GM21786 (cell line): ENCODE data around the gene AQP12B.
"Not testable (repeated sequence)": the region's sequence is repeated elsewhere in the genome, so short reads cannot be mapped to it uniquely, and the experiment has no call there.

Experiments
- ATAC-seq: cut with Tn5 transposase; IDR thresholded peaks from one replicate; pipeline ENCODE4 v1.9.1; 2021; ENCODE audit not compliant: unreplicated experiment

The AQP12B gene

DNA sequence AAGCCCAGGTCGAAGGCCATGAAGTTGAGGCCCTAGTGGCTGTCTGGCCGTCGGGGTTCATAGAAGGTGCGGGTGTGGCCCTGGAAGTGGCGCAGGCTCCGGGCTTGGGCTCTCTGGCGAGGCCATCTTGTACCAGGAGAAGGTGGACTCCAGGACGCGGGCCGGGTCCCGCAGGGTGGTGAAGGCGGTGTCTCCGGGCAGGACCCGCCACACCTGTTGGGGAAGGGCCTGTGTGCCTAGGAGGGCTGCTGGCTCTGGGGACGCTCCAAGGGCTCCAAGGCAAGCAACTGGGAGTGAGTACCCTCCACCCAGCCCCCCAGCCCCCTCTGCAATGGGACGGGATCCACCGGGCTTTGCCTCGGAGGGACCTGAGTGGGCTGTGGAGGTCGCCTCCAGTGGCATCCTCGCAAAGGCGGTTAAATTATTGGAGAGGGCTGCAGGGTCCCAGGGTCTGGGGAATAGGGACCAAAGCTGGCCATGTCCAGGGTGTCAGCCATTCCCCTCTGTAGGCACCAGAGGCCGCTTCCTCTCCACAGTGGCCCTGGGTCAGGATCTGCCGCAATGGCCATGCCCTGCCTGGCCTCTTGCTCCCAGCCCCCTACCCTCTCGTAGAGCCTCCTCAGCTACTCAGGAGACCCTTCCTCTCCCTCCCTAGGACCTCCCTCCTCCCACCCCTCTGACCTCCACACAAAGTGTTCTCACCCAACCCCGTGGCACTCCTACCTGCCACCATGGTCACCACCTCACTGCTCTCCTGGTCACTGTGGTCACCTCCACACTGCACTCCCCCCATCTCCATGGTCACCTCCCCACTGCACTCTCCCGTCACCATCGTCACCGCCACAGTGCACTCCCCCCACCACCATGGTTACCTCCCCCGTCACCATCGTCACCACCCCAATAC lies 19.3 kb upstream of the AQP12B start:
- ATAC-seq = no peak

DNA sequence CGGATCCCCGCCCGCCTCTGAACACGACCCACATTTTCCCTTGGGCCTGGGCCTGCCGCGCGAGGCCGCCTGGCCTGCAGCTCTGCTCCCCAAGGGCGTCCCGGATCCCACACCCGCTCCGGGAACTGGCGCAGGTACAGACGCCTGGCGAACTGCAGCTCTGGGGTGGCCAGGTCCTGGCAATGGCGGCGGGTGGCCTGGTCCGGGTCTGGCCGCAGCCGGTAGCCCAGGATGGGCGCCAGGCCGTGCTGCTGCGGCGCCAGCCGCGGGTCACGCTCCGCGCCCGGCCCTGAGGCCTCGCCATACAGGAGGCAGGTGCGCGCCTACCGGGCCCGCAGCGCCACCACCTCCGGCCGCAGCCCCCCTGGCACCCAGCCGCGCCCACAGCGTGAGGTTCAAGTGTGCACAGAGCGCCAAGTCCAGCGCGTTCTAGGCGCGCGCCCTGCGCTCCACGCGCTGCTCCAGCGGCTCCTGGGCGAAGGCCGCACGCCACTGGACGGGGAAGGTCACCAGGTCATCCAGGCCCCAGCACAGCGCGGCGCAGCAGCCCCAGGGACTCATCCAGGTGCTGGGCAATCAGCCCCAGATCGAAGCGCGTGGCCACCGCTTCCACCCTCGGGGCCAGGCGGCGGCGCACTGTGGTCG lies 18.5 kb upstream of the AQP12B start:
- ATAC-seq = no peak

DNA sequence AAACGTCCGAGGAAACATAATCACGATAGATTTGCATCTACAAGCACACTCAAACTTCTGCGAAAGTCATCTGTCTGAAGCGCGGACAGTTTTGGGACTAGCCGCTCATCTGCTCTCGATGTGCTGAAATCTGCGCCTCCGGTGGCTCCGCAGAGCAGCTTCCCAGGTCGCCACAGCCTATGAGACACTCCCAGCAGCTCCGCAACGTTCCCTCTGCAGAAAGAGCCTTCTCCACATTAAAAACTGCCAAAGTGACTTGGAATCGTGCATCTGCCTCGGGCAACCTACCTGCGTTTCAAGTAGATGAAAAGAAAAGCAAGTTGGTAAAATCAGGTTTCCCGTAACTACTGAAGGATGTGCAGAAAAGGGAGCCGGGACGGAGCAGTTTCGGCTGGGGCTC lies 17.9 kb upstream of the AQP12B start:
- ATAC-seq = not testable (repeated sequence)

DNA sequence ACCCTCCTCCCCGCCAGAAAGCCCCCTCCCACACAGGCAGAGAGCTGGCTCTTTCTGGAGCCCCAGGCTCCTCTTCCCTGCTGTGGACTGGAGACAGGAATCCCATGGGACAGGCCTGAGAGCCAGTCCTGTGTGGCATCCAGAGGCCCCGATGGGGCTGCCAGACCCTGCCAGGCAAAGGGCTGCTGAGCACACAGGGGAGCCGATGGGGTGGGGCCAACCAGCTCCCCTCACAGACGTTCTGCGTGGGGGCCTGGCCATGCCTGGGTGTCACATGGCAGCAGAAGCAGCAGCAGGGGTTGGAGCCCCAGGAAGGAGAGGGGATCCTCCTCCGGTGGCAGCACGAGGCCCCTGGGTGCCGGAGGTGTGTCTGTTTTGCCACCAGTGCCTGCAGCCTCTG lies 17.1 kb upstream of the AQP12B start:
- not testable (repeated sequence) for ATAC-seq

DNA sequence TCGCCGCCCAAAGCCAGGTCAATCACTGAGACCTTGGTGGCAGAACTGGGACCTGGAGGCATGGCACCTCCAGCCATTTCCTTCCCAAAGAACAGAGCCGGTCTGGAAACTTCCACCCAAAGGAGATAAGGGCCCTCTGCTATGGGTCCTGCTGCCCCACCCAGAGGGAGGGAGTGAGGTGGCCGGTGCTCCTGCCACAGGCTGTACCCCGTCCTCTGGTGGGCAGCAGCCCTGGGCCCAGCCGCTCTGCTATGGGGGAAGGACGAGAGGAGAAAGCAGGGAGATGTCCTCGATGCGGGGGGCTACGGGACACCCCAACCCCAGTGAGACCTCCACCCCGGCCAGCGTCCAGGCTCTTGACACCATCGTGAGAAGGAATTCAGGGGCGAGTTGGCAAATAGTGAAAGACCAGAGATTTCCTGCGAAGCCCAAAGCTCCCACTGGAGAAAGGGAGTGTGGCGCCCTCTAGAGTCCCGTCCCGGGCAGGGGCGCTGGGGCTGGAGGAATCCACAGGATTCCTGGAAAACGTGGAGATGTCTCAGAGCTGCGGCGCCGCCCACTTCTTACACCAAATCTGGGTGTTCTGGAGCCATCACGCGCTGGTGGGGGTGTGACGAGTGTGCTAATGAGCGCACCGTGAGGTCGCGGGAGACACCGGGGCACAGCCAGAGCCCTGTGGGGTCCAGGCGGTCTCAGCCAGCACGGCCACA lies 16.3 kb upstream of the AQP12B start:
- ATAC-seq = not testable (repeated sequence)

DNA sequence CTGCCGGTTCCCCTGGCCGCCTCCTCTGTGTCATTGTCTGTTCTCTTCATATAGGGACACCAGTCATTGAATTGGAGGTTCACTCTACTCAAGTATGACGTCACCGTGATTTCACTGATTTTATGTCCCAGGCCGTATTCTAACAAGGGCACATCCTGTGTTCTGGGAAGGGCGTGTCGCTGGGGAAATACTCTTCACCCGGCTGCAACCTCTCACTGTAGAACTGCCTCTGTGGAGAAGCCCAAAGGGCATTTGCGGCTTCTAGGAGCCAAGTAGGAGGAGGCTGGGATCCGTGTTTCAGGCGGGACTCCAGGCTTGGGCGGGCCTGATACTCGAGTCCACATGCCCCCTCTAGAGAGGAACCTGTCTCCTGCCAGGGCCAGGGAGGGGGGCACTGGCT lies 13.8 kb upstream of the AQP12B start:
- not testable (repeated sequence) for ATAC-seq

DNA sequence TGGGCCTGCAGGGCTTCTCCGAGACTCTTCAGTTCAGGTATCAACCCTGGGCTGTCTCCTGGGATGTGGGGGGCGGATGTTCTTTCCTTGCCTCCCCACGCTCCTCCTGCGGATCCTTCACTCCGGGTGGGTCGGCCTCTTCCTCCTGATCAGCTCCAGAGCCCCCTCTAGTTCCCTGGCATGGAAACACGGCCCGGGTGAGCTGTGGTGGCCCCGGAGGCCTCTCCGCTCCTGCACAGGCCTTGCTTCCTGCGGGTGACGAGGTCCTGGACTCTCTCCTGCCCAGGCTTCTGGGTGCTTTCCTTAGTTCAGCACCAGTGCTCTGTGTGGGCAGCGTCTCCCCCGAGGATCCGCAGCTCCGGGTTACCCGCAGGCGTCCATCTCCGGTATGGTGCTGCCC lies 12.9 kb upstream of the AQP12B start:
- ATAC-seq = not testable (repeated sequence)

DNA sequence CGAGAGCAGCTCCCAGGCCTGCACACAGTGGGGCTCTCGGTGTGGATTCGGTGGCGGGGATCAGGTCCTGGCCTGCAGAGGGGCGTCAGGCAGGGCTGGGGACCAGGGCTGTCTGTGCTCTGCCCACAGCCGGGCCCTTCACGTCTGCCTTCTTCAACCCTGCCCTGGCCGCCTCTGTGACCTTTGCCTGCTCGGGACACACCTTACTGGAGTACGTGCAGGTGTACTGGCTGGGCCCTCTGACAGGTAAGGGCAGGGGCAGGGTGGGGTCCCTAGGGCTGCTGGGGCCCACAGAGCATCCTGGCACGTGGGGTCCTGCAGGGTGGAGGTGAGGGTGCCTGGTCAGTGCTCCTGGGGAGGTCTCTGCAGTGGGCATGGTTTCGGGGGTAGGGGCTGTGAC lies 11.6 kb upstream of the AQP12B start:
- not testable (repeated sequence) for ATAC-seq

DNA sequence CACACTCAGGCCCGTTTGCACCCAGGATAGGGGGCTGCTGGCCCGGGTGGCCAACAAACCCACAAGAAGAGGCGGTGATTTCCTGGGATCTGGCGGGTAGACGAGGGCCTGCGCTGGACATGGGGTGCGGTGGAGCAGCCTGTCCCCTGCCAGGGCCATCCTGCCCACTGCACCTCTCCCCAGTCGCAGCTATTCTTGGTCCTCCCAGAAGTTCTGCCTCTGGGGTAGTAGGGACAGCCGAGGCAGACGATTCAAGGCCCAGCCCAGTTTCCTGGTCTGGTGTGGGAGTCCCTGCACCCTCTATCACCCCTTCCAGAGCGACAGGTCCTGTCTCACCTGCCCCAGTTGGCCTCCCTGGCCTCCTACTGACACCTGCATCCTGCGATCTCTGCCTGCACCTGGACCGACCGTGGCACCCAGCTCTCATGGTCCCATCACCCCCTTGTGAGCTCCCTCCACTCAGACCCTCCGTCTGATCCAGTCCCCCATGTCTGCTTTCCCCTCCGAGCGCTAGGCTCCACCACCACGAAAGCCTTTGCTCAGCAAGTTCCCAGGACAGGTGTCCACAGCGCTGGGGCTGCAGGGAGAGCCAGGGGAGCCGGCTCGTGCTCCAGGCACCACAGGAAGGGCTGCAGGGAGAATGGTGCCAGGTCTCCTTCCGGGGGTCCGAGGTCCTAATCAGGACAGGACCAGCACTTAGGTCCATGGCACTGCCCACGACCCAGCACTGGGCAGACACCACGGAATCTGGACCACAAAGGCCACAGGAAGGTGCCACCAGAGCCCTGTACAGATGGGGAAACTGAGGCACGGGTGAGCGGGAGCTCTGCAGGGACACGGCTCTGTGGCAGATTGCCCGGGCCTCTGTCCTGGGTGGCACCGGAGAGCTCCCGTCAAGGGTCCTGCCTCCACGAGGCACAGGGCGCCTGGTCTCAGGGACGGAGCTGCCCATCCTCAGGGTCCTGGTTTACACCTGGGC lies 10.2 kb upstream of the AQP12B start:
- ATAC-seq = not testable (repeated sequence)

DNA sequence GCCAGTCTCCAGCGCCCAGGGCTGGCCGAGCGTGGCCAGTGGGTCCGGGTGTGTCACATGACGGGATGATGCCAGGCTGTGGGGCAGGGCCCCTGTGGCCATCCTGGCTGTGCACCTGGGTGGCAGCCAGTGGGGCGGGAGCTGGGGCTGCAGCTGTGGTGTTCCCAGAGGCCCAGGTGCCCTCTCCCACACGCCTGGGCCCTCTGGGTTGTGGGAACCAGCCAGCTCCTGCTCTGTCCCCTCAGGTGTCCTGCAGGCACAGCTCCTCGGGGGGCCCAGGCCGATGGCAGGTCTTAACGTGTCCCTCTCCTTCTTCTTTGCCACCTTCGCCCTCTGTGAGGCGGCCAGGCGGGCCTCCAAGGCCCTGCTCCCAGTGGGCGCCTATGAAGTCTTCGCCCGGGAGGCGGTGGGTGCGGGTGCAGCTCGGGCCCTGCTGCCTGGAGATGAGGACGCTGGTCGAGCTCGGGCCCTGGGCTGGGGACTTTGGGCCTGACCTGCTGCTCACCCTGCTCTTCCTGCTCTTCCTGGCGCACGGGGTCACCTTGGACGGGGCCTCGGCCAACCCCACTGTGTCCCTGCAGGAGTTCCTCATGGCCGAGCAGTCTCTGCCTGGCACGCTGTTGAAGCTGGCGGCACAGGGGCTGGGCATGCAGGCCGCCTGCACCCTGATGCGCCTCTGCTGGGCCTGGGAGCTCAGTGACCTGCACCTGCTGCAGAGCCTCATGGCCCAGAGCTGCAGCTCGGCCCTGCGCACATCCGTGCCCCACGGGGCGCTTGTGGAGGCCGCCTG lies 9.1 kb upstream of the AQP12B start, which contains the start of gene AQP12A:
Gene AQP12A, plus strand, starts transcription at position 236 of the 790 bp plus-strand sequence. Its CDS starts 48 bp downstream, at position 284.
- not testable (repeated sequence) for ATAC-seq

DNA sequence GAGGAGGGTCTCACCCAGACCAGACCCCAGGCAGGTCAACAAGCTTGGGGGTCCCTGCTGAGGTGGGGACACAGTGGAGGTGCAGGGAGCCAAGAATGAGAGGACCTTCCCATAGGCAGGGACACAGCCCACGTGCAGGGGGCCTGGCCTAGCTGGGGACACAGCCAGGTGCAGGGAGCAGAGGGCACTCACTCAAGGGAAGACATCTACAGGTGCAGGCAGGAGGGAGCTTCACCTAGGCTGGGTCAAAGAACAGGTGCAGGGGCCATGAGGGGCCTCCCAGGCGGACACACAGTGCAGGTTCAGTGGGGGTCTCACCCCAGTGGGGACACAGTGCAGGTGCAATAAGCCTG lies 8.4 kb upstream of the AQP12B start:
- ATAC-seq = not testable (repeated sequence)

DNA sequence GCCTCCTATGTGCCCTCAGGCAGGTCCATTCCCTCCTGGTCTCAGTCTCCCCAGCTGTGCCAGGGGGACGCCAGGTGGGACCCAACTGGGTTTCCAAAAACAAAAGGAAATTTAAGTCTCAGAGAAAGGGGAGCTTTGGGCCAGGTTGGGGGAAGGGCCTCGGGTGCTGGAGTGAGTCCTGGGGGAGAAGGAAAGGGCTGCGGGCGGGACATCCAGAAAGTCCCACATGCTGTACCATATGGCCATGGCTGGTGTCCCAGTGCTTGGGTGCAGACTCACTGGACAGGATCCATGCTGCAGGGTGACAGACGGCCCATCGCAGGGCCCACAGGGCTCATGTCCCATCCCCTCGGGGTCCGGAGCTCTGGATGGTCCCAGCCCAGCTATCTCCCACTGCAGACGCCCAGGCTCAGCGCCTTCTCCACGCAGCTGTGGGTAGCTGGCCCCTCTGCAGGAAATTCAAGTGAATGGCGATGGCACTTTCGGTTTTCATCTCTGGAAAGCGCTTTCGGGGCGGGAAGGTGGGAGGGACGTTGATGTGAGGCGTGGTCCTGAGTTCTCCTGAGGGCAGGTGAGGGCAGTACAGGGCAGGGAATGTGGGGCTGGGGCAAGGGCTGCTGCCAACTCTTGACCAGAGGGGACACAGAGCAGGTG lies 7.9 kb upstream of the AQP12B start:
- not testable (repeated sequence) for ATAC-seq

DNA sequence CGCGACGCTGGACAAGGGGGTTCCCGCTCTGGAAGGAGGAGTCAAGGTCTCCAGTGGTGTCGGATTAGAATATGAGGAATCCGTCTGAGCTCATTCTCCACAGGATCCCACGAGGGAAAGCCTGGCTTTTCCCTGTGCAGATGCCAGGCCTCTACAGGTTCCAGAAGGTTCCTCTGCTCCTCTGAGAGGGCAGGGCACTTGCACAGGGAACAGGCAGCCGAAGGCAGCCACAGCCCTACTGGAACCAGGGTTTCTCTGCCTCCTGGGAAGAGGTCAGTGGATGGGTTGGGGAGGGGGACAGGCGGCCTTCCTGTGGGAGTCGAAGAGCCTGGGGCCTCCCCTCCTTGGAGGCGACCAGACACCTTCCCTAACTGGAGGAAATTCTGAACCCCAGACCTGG lies 7.3 kb upstream of the AQP12B start:
- no peak for ATAC-seq

DNA sequence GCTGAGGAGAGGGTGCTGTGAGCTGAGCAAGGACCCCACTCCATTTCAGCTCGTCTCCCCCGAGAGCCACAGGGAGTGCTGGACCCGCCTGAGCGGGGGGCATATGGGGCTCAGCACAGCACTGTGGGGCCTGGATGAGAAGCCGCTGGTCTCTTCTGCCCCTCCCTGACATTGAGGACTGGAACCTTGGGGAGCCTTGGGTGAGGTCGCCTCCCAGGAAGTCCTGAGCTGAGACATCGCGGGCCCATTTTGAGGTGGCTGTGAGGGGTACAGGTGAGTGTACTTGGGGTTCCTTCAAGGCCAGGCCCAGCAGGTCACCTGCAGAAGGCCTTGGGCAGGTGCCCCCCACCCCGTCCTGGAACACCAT lies 5.9 kb upstream of the AQP12B start:
- no peak for ATAC-seq

DNA sequence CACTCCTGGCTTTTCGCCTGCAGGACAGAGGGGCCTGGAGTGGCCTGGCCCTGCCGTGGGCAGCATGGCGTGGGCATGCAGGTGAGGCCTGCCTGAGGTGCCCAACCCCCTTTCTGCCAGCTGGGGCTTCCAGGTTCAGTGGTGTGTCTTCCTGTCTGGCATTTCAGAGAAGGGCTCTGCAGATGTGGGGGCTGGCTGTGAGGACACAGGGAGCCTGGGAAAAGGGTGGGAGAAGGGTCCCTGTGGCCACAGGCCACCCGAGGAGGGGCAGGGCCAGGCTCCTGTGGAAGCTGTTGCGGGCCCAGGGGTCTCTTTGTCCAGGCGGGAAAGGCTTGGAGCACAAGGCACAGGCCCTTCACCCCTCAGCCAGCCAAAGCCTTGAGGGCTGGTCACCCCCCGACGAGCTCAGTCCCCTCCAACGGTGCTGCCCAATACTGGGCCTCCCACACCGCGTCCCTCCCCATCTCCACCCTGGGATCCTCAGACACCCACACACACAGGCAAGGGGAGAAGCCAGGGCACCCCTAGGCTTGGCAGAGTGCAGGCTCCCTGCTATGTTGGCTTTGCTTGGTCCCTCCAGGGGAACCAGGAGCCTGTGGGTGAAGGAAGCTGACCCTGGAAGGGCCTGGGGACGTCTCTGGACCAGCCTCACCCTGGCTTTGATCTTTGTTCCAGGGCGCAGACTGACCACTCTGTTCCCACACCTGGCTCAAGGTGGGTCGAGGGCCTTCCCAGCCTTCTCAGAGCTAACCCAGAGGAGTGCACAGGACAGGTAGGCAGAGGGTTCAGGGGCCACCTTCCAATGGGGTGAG lies 5.3 kb upstream of the AQP12B start:
- ATAC-seq = no peak

DNA sequence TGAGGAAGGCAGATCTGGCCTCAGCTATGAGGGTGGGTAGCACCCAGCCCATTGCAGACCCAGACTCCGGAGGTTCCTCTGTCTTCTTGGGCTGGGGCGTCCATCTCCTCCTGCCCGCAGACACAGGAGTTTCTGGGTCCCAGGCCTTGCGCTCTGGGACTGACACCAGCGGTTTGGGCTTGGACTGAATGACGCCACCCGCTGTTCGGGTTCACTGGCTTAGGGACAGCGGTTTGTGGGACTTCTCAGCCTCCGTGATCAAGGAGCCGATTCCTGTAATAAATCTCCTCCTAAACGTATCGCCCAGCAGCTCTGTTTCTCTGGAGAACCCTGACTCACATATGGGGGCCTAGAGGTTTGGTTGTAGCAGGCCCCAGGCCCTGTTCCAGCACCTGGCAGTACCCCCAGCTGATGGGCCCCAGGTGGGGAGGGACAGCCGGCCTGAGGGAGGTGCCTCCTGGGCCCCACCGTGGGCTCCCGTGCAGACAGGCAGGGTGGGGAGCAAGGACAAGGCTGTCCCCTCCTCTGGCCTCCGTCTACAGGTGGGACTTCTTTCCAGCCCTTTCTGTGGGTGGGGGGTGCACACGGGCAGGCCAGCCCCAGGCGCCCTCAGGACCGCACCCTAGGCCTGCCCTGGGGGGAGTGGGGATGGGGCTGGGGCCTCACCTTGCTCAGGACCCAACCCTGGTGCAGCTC lies 4.5 kb upstream of the AQP12B start:
- ATAC-seq = no peak

DNA sequence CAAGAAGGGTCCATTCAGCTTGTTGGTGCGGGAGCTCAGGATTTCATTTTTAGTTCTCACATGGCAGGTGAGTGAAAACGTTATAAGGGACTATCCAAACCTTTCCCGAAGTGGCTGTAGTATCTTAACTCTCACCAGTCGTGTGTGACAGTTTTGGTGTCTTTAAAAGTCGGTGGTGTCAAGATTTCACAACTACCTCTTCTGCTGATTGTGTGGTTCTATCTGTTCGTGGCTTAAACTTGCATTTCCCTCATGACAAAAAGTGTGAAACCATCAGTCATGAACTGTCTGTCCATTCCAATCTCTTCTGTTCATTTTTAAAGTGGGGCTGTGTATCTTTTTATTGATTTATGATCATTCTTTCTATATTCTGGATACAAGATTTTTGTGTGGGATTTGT lies 3.8 kb upstream of the AQP12B start:
- no peak for ATAC-seq
